Panc1 (cell line): ENCODE data around the gene ARL14.

ENCODE experiments used
- CTCF ChIP-seq: fragments of 450-650 bp; IDR thresholded peaks from 2 replicates; pipeline ENCODE4 v1.5.1; 2017; ENCODE audit warnings: mild to moderate bottlenecking
- POLR2AphosphoS5 ChIP-seq: IDR thresholded peaks from 2 replicates; pipeline ENCODE4 v1.6.1; 2012; ENCODE audit warnings: mild to moderate bottlenecking, low read depth, low read length, moderate library complexity
- REST ChIP-seq, 2 experiments: IDR thresholded peaks; 2 replicates each; pipeline ENCODE4 v1.6.1; 2011 to 2012; ENCODE audit warnings: low read depth in 2 of 2, control low read depth in 1 of 2, low read length in 1 of 2, mild to moderate bottlenecking in 1 of 2, moderate library complexity in 1 of 2; ENCODE audit not compliant: insufficient read depth in 1 of 2

GRCh38 chr3:160668454-160668853 is 8.5 kb upstream of the ARL14 start:
- no peak for TF ChIP-seq CTCF
- no peak for TF ChIP-seq REST (IDR thresholded peaks at IDR 0.05; ENCODE audit: insufficient read depth in 1 of 2, low read depth in 2 of 2, low read length in 1 of 2)
- TF ChIP-seq POLR2AphosphoS5: no peak
